Chondrocyte (in vitro differentiated cells): Measurements from ENCODE around the gene SBDS. TPM values are rescaled to one million over a fixed set of nuclear protein-coding genes. Genes with fewer than 3 reads are reported as not detected.
"Not testable (repeated sequence)": the region's sequence is repeated elsewhere in the genome, so short reads cannot be mapped to it uniquely, and the experiment has no call there.

Source experiments
- DNase-seq: peaks from one replicate; pipeline ENCODE4 v3.0.0; 2021; ENCODE audit warnings: mixed read lengths, low spot score
- H3K27ac Mint-ChIP-seq: one replicate; pipeline ENCODE4 v1.8.0; 2021; ENCODE audit warnings: mild to moderate bottlenecking, moderate library complexity, mixed read lengths; ENCODE audit not compliant: unreplicated experiment
- H3K27me3 Mint-ChIP-seq: 2 replicates; pipeline ENCODE4 v1.8.0; 2021; ENCODE audit warnings: low read depth, mixed read lengths
- H3K36me3 Mint-ChIP-seq: 2 replicates; pipeline ENCODE4 v1.8.0; 2021; ENCODE audit warnings: low read depth, mixed read lengths
- H3K4me1 Mint-ChIP-seq: 2 replicates; pipeline ENCODE4 v1.8.0; 2021; ENCODE audit warnings: low read depth, mild to moderate bottlenecking, mixed read lengths
- H3K4me3 Mint-ChIP-seq: one replicate; pipeline ENCODE4 v1.8.0; 2021; ENCODE audit warnings: mild to moderate bottlenecking, moderate library complexity, mixed read lengths; ENCODE audit not compliant: unreplicated experiment
- H3K9me3 Mint-ChIP-seq: 2 replicates; pipeline ENCODE4 v1.8.0; 2021; ENCODE audit warnings: low read depth, mixed read lengths
- CTCF ChIP-seq: fragments of 200-600 bp; sonication (generic); IDR thresholded peaks from 2 replicates; pipeline ENCODE4 v1.5.0; 2021; ENCODE audit warnings: antibody characterized with exemption, mild to moderate bottlenecking, moderate library complexity
- total RNA-seq: library from RNA; stranded (reverse); gene quantifications from 3 replicates; pipeline ENCODE4 v1.2.1, GENCODE V29; 2021

The SBDS gene
- total RNA-seq, 1 donor from 2014 or later: 146 TPM

- H3K36me3 Mint-ChIP-seq: peaks cover 28% of the 10 kb centered on the region
- H3K27ac Mint-ChIP-seq: no peak overlapping the region
- peaks cover 19% of the 10 kb centered on the region for H3K4me1 Mint-ChIP-seq
- no peaks in the 10 kb centered on the region for H3K27me3 Mint-ChIP-seq
- H3K9me3 Mint-ChIP-seq: no peaks in the 10 kb centered on the region
- DNase-seq: no peak
- no peak for TF ChIP-seq CTCF
- no peak overlapping the region for H3K4me3 Mint-ChIP-seq
These were observed 27.1 kb upstream of the SBDS start for GRCh38 chr7:67022511-67022910.

GRCh38 chr7:67021260-67021659 is 25.9 kb upstream of the SBDS start:
- H3K27ac Mint-ChIP-seq: no peak overlapping the region
- DNase-seq: no peak
- TF ChIP-seq CTCF: no peak
- H3K4me1 Mint-ChIP-seq: peaks cover 19% of the 10 kb centered on the region
- H3K4me3 Mint-ChIP-seq: no peak overlapping the region
- no peaks in the 10 kb centered on the region for H3K27me3 Mint-ChIP-seq
- H3K36me3 Mint-ChIP-seq: peaks cover 26% of the 10 kb centered on the region
- no peaks in the 10 kb centered on the region for H3K9me3 Mint-ChIP-seq

DNA sequence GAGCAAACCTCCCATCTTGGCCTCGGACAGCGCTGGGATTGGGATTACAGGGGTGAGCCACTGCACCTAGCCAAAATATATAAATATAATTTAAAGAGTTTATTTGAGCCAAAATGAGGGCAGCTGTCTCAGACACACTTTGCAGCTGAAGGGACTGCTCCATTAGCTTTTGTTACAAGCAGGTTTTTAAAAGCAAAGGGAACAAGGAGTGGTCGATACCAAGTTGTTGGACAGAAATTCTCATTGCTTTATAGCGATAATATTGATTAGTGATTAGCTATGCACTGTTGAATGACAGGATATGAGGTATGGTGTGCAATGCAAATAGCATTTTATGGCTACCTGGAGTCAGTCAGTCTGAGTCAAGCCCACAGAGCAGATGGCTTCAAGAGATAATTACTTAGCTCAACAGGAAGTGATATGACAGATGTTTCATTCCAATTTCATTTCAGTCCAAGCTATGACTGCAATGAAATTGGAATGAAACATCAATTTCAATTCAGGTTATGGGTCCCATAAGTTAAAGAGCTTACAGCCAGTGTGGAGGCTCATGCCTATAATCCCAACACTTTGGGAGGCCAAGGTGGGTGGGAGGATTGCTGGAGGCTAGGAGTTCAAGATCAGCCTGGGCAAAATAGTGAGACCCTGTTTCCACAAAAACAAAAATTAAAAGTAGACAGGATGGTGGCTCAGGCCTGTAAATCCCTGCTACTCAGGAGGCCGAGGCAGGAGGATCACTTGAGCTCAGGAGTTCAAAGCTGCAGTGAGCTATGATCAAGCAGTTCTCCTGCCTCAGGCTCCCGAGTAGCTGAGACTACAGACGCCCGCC is 24.4 kb upstream of the SBDS start:
- no peak overlapping the region for H3K4me3 Mint-ChIP-seq
- TF ChIP-seq CTCF: no peak
- peaks cover 30% of the 10 kb centered on the region for H3K36me3 Mint-ChIP-seq
- peaks cover 9% of the 10 kb centered on the region for H3K4me1 Mint-ChIP-seq
- no peak overlapping the region for H3K27ac Mint-ChIP-seq
- no peaks in the 10 kb centered on the region for H3K9me3 Mint-ChIP-seq
- H3K27me3 Mint-ChIP-seq: no peaks in the 10 kb centered on the region
- DNase-seq: no peak

GRCh38 chr7:67018940-67019339 is 23.6 kb upstream of the SBDS start:
- Mint-ChIP-seq H3K9me3 (no peaks in the 10 kb centered on the region), H3K4me1 (peaks cover 6% of the 10 kb centered on the region), H3K36me3 (peaks cover 30% of the 10 kb centered on the region), H3K4me3 (no peak overlapping the region), H3K27ac (no peak overlapping the region), H3K27me3 (no peaks in the 10 kb centered on the region)
- no peak for TF ChIP-seq CTCF
- no peak for DNase-seq

GRCh38 chr7:67017971-67018370 is 22.6 kb upstream of the SBDS start:
- H3K9me3 Mint-ChIP-seq, DNase-seq, H3K4me3 Mint-ChIP-seq, H3K27me3 Mint-ChIP-seq, H3K27ac Mint-ChIP-seq, H3K4me1 Mint-ChIP-seq: not testable (repeated sequence)
- H3K36me3 Mint-ChIP-seq: peaks cover 30% of the 10 kb centered on the region

DNA sequence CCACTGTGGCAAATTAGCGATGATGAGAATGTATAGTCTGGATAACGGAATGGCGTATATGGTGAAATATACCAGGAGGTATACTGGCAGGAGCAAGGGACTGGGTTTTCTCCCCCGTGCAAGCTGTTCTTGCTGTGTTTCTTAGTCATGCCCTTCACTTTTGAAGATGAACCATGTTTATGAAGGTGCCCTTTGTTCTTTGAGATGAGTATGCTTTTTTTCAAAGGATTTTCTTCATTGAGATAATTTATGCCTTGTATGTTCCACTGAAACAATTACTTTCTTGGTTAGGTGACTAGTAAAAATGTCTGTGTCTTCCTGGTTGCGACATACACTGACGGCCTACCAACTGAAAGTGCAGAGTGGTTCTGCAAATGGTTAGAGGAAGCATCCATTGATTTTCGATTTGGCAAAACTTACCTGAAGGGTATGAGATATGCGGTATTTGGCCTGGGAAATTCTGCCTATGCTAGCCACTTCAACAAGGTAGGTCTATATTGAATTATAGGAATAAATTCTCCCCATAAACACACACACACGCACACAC is 18.8 kb upstream of the SBDS start:
- not testable (repeated sequence) for H3K9me3 Mint-ChIP-seq, DNase-seq, H3K27me3 Mint-ChIP-seq, H3K4me1 Mint-ChIP-seq, H3K4me3 Mint-ChIP-seq, H3K27ac Mint-ChIP-seq
- H3K36me3 Mint-ChIP-seq: peaks cover 11% of the 10 kb centered on the region

DNA sequence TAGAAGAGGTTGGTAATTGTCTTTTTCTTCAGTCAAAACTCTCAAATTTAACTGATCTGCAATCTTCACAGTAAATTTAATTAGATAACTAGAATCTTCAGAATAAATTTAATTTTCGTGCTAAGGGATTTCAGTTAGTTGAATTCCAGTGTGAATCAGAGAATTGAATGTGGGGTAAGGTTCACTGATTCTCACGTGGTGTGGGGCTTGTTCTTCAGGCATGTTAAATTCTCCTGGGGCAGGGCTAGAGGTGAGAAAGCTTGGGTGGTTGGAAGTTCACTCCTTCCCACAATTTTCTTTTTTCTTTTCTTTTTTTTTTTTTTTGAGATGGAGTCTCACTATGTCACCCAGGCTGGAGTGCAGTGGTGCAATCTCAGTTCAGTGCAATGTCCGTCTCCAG is 14.3 kb upstream of the SBDS start:
- H3K4me3 Mint-ChIP-seq, H3K9me3 Mint-ChIP-seq, H3K4me1 Mint-ChIP-seq, H3K27me3 Mint-ChIP-seq, DNase-seq, H3K27ac Mint-ChIP-seq: not testable (repeated sequence)
- H3K36me3 Mint-ChIP-seq: peaks cover 11% of the 10 kb centered on the region
